GM21390 (cell line): ENCODE data around the gene ETV7.
"Not testable (repeated sequence)": the region's sequence is repeated elsewhere in the genome, so short reads cannot be mapped to it uniquely, and the experiment has no call there.

Experiments
- ATAC-seq: cut with Tn5 transposase; IDR thresholded peaks from one replicate; pipeline ENCODE4 v1.9.1; 2021; ENCODE audit not compliant: unreplicated experiment

ETV7 gene

DNA sequence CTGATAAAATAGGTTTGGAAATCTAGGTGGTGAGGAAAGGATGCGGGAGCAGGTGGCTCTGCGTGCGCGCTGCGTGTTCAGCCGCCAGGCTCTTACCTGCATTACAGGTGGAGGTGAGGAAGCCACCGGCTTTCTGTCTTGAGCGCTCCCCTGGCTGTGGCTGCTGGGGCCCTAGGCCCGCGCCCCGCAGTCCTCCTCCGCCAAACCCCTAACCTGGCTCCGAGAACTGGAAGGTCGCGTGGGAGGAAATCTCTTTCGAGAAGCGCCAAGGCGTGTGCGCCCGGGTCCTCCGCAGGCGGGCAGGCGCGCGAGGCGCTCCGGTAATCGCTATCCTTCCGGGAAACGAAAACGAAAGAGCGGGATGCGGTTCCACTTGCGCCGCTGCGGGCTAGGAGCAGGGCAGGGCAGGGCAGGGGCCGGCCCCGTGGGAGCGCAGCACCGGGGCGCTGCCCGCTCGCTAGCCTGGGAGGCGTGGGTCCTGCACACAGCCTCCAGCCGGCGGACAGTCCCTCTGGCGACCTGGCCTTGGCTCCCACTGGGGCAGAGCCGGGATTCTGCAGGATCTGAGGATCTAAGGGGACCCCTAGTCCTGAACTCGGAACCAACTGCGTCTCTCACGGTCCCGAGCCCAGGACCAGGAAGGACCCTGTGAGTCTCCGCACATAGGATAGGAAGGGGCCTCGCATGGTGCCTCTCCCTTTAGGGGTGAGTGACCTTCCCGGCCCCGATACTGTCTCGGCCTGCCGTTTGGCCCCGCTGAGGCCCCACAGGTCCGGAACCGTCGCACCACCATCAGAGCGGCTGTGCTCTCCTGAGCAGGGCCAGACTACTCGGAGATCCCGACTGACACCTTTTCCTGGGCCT is at the start of gene ETV7:
TSS of gene ETV7 (minus strand) at position 230 of the 864 bp plus-strand sequence. CDS start at position 102, 128 bp downstream.
- no peak for ATAC-seq

DNA sequence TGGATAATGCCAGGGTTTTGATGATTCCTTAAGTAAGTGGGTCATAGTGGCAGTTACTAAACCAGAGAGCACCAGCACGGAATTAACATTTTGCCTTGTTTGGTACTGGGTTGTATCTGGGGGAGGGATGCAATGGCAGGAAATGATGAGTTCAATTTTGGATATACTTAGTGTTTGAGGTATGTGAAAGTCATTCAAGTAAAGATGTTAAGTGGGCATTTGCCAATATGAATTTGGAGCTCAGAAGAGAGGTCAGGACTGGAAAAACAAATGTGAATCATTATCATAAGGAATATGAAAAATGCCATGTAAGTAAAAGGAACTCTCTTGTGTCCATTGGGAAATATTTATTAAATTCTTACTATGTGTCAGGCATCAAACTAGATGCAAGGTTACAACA is 49.0 kb upstream of the ETV7 start:
- ATAC-seq, result no peak

- ATAC-seq, result no peak
Measured at GRCh38 chr6:36432151-36432671, 44.7 kb upstream of the ETV7 start.

- ATAC-seq, result no peak
Measured at GRCh38 chr6:36431197-36431596, 43.7 kb upstream of the ETV7 start.

DNA sequence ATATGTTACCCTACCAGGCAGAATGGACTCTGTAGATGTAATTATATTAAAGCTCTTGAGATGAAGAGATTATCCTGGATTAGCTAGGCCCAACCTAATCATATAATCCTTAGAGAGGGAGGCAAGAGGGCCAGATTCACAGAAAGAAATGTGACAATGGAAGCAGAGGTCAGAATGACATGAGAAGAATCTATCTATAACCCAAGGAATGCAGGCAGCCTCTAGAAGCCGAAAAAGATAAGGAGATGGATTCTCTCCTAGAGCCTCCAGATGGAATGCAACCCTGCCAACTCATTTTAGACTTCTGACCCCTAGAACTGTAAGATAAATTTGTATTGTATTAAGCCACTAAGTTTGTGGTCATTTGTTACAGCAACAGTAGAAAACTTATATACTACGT is 42.9 kb upstream of the ETV7 start:
- ATAC-seq, result no peak

DNA sequence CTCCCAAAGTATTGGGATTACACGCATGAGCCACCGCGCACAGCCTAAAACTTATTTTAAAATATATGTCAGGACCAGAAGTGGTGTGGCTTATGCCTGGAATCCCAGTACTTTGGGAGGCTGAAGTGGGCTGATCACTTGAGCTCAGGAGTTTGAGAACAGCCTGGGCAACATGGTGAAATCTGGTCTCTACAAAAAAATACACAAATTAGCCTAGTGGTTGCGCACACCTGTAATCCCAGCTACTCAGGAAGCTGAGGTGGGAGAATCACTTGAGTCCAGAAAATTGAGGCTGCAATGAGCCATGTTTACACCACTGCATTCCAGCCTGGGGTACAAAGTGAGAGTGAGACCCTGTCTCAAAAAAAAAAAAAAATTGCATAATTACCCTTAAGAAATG is 41.4 kb upstream of the ETV7 start:
- no peak for ATAC-seq

DNA sequence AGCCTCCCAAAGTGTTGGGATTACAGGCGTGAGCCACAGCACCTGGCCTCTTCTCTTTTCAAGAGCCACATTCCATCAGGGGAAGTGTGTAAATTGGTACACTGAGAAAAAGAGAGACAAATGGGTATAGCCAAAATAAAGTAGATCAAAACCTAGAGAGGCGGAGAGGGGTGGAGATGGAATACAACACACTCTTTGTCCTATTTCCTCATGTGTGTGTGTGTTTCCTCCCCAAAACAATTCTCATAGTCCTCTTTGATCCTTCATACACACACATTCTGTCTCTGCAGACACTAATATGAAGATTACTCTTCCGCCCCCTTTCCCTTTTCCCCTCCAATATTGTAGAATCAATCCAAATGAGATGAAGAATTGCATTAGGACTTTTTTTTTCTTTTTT is 39.2 kb upstream of the ETV7 start:
- ATAC-seq, result no peak

DNA sequence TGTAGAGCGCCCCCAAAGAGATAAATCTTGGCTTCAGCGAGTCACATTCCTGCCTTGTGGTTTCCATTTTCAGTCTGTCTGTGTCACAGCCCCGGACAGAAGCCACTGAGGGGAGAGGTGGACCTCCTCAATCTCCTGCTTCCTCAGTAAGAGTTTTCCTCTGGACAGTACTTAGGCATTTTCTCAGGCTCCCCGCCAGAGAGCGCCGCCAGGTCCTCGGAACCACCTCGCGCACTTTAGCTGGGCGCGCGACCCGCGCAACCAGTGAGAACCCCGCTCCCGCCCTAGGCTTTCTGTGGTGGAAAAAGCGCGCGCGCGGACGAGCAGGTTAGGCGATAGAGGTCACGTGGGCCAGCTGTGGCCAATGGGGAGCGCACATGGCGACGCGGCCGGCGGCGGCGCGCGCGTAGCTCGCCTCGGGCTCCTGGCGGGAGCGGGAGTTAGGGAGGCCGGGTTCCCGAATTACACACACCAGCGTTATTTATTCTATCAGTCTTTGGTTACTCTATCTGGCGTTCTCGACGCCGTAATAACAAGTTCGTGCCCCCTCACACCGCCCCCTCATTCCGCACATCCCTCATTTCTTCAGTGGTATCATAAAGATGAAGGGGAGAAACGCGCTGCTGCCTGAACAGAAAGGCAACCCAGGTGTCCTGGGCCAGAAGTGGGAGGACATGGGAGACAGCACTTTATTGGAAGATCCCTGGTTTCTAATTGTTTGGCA is 35.8 kb upstream of the ETV7 start:
- ATAC-seq, result peak; percentile 95

DNA sequence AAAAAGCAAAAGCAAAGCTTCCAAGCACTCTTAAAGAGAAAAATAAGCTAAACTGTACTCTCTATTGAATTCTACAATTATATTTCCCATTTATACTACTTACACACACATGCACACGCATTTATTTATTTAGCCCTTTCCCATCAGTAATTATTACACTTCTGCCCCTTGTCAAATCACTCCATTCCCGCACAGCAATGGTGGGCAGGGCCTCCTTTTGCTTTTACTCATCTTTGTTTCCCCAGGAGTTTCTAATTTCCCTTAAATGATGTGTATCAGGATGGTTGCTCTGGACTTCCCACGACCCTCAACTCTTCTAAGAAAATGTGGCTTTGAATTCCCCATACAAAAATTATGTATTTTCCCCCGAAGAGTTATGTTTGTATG is 35.2 kb upstream of the ETV7 start:
- ATAC-seq, result no peak

DNA sequence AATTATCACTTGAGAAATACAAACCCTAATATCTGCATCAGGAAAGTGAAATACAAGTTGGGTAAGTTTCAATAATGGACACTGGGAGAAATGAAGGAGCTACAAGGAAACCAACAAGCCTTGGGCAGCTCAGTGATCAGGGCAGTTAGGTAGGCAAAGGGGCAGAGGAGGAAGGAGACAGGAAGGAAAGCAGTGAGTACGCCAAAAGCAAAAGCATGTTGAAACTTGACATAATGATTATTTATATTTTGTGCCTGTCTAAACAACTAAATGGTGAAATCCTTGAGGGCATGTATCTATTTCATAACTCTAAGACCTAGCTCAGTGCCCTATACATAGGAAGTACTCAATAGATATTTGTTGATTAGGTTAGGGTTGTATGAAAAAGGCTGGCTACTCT is 31.8 kb upstream of the ETV7 start:
- no peak for ATAC-seq

DNA sequence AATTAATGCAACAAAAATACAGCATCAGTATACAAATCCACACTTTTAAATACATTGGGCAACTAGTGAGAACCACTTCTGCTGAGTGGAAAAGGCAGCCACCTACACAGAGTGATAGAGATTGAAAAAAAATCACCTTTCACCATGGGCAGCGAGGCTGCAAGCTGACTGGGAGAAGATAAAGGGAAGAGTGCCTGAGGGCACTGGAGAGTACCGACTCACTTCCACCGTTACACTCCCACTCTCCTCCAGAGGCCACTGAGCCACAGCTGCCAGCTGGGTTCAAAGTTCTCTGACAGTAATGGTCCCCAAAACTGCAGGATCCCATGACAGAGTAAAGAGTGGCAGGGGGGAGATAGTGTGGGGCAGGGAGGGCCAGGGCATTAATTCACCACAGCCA is 31.1 kb upstream of the ETV7 start:
- no peak for ATAC-seq

GRCh38 chr6:36414481-36414880 is 27.0 kb upstream of the ETV7 start:
- ATAC-seq, result no peak

- no peak for ATAC-seq
Measured at GRCh38 chr6:36413489-36414480, 26.3 kb upstream of the ETV7 start.

- not testable (repeated sequence) for ATAC-seq
Measured at GRCh38 chr6:36409718-36410117, 22.2 kb upstream of the ETV7 start.

GRCh38 chr6:36404164-36404563 is 16.7 kb upstream of the ETV7 start:
- no peak for ATAC-seq

DNA sequence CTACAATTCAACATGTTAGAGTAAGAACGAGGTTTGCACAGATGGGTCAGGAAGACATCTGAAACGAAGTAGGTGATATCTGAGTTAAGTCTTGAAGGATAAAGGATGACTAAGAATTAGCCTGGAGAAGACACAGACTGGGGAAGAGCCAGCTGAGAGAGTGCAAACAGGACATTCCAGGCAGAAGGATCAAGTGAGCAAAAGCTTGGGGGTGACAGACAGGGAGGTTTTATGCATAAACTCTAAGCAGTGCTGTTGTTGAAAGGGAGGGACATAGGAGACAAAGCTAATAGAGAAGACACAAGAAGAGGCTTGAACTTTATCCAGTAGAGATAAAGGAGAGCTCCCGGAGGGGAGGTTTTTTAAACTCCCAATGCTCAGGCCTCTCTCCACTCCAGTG is 15.0 kb upstream of the ETV7 start:
- ATAC-seq, result no peak

- ATAC-seq, result no peak
Measured at GRCh38 chr6:36399970-36400369, 12.5 kb upstream of the ETV7 start.

GRCh38 chr6:36392621-36393020 is 5.2 kb upstream of the ETV7 start:
- no peak for ATAC-seq

GRCh38 chr6:36389353-36389752 is 1.9 kb upstream of the ETV7 start:
- no peak for ATAC-seq

DNA sequence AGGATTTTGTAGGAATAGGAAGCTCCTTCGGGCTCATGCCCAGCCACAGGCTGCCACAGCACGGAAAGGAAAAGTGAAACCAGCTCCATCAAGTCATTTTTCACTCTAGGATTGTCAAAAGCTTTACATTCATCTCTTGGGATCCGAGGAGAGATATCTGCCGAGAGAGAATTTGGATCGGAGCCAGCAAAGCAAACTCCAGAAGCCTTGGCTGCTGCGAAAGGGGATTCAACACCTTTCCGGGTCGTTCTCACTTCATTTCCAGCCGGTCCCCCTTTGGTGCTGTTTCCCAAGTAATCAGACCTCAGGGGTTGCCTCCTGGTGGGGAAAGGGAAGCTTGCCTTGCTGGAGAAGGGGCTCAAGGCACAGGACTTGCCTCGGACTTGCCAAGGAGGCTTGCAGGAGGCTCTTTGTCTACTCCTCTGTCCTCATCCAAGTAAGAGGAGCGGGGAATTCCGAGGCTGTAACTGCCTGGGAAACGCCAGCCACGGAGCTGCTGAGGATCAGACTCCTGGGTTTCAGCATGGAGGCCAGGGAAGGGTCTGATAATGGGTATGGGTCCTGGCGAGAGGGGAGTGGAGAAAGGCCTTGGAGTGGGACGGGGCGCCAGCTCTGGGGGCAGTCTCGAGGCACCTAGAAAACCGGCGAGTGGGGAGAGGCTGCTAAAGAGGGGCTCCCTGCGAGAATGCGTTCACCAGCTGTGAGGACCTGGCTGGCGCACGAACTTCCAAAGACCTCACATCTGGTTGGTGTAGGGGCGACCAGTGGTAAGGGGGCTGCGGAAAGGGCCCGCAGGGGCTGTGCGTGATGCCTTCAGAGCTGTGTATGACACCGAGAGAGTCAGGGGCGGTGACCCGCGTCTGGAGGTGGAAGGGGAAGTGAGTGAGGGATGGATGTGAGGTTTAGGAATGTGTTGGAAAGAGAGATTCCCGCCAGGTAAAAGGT is 702 bp downstream of the ETV7 start:
- no peak for ATAC-seq
